ENCODE results near the gene EEPD1.
"Not testable (repeated sequence)": the region's sequence is repeated elsewhere in the genome, so short reads cannot be mapped to it uniquely, and the experiment has no call there.

DNA sequence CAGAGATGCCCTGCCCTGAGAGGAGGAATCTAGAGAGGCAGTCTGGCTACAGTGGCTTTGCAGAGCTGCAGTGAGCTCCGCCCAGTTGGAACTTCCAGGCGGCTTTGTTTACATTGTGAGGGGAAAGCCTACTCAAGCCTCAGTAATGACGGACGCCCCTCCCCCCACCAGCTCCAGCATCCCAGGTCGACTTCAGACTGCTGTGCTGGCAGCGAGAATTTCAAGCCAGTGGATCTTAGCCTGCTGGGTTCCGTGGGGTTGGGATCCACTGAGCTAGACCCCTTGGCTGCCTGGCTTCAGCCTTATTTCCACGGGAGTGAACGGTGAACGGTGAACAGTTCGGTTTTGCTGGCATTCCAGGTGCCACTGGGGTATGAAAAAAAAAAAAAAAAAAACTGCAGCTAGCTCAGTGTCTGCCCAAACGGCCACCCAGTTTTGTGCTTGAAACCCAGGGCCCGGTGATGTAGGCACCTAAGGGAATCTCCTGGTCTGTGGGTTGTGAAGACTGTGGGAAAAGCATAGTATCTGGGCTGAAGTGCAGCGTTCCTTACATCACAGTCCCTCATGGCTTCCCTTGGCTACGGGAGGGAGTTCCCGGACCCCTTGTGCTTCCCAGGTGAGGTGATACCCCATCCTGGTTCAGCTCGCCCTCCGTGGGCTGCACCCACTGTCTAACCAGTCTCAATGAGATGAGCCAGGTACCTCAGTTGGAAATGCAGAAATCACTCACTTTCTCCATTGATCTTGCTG lies 105.6 kb downstream of the EEPD1 start:
- TF ChIP-seq, protein P1, sequence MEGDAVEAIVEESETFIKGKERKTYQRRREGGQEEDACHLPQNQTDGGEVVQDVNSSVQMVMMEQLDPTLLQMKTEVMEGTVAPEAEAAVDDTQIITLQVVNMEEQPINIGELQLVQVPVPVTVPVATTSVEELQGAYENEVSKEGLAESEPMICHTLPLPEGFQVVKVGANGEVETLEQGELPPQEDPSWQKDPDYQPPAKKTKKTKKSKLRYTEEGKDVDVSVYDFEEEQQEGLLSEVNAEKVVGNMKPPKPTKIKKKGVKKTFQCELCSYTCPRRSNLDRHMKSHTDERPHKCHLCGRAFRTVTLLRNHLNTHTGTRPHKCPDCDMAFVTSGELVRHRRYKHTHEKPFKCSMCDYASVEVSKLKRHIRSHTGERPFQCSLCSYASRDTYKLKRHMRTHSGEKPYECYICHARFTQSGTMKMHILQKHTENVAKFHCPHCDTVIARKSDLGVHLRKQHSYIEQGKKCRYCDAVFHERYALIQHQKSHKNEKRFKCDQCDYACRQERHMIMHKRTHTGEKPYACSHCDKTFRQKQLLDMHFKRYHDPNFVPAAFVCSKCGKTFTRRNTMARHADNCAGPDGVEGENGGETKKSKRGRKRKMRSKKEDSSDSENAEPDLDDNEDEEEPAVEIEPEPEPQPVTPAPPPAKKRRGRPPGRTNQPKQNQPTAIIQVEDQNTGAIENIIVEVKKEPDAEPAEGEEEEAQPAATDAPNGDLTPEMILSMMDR (IDR thresholded peaks at IDR 0.05) = not testable (repeated sequence)
- not testable (repeated sequence) for TF ChIP-seq POLR2A, EP300 (IDR thresholded peaks at IDR 0.05)
